NCI-H524 (cell line): Measurements from ENCODE around the gene KCTD19.

Experiments used
- DNase-seq, 2 experiments: peaks; one replicate each; lab custom pipeline; 2025; lab: John Stamatoyannopoulos, UW

The KCTD19 gene

GRCh38 chr16:67258161-67258835 lies 68.2 kb downstream of the KCTD19 start:
- DNase-seq, result no peak

- no peak for DNase-seq
These were observed 68.9 kb downstream of the KCTD19 start for GRCh38 chr16:67257486-67258160.

GRCh38 chr16:67256701-67257230 lies 69.8 kb downstream of the KCTD19 start:
- DNase-seq, result no peak

GRCh38 chr16:67255553-67256221 lies 70.9 kb downstream of the KCTD19 start:
- no peak for DNase-seq

- DNase-seq, result no peak
These were observed 71.6 kb downstream of the KCTD19 start for GRCh38 chr16:67254801-67255552.

- DNase-seq, result no peak
These were observed 73.7 kb downstream of the KCTD19 start for GRCh38 chr16:67252609-67253497.

GRCh38 chr16:67250045-67250327 lies 76.6 kb downstream of the KCTD19 start:
- no peak for DNase-seq

- no peak for DNase-seq
These were observed 77.1 kb downstream of the KCTD19 start for GRCh38 chr16:67249178-67250044.

GRCh38 chr16:67248401-67249177 lies 78.0 kb downstream of the KCTD19 start, which contains the start of gene SLC9A5:
Gene SLC9A5, plus strand, starts transcription at chr16:67248979. Its CDS starts 36 bp downstream, at chr16:67249015.
- peak; percentile 45 to 60 for DNase-seq

GRCh38 chr16:67248073-67248400 lies 78.5 kb downstream of the KCTD19 start:
- no peak for DNase-seq

- peak; percentile 95 to 98 for DNase-seq
These were observed 79.1 kb downstream of the KCTD19 start, which contains the start of gene FHOD1 for GRCh38 chr16:67247192-67248072. Gene FHOD1, minus strand, starts transcription at chr16:67247481. Its CDS starts 71 bp downstream, at chr16:67247410.

GRCh38 chr16:67246756-67247191 lies 79.8 kb downstream of the KCTD19 start:
- DNase-seq, result peak in 1 of 2 experiments; percentile 62

- DNase-seq, result peak; percentile 73 to 78
These were observed 80.3 kb downstream of the KCTD19 start for GRCh38 chr16:67246081-67246755.

- no peak for DNase-seq
These were observed 80.9 kb downstream of the KCTD19 start for GRCh38 chr16:67245674-67246080.

GRCh38 chr16:67245186-67245585 lies 81.4 kb downstream of the KCTD19 start:
- peak in 1 of 2 experiments; percentile 22 for DNase-seq

GRCh38 chr16:67244387-67245185 lies 82.0 kb downstream of the KCTD19 start:
- no peak for DNase-seq

- no peak for DNase-seq
These were observed 83.1 kb downstream of the KCTD19 start for GRCh38 chr16:67243481-67243880.
